IMR-90 (cell line): ENCODE measurements around the gene XPC. TPM values are rescaled to one million over a fixed set of nuclear protein-coding genes. Genes with fewer than 3 reads are reported as not detected.

Experiments
- ATAC-seq: fragments of 200-7000 bp; cut with Tn5 transposase; 2 replicates; pipeline ENCODE4 v1.9.1; 2020; ENCODE audit warnings: low read depth, mild to moderate bottlenecking, moderate library complexity
- BruUV-seq: library from RNA; stranded (reverse); fragments of 400-500 nt; replicated peaks from 2 replicates; lab custom pipeline; 2021; lab: Mats Ljungman, UMichigan
- CTCF ChIA-PET: fragments of 300-600 bp; formaldehyde crosslinking; extraction: SDS; loops from one replicate; lab custom pipeline; 2021; ENCODE audit warnings: antibody characterized with exemption; lab: Yijun Ruan, JAX
- POLR2A ChIA-PET: fragments of 300-600 bp; sonication (Branson Sonifier 250); formaldehyde crosslinking; loops from one replicate; lab custom pipeline; 2022; ENCODE audit warnings: antibody characterized with exemption; ENCODE audit not compliant: unreplicated experiment; lab: Charles Lee
- DNase-seq: peaks from one replicate; pipeline ENCODE4 v3.0.0; 2013
- H2AFZ ChIP-seq: replicated peaks from 2 replicates; pipeline ENCODE3; 2013; ENCODE audit warnings: low read length, mild to moderate bottlenecking; ENCODE audit not compliant: poor library complexity
- H2AK5ac ChIP-seq: 2 replicates; pipeline ENCODE4 v1.6.1; 2013; ENCODE audit warnings: low read depth, low read length, inconsistent platforms
- H2AK9ac ChIP-seq: replicated peaks from 2 replicates; pipeline ENCODE3; 2013; ENCODE audit warnings: mild to moderate bottlenecking, low read depth, low read length, moderate library complexity; ENCODE audit not compliant: poor library complexity
- H2BK120ac ChIP-seq: 2 replicates; pipeline ENCODE4 v1.6.1; 2013; ENCODE audit warnings: low read depth, low read length, inconsistent platforms
- H2BK15ac ChIP-seq: 3 replicates; pipeline ENCODE4 v1.6.1; 2013; ENCODE audit warnings: low read depth, low read length, inconsistent platforms
- H2BK20ac ChIP-seq: 2 replicates; pipeline ENCODE4 v1.6.1; 2013; ENCODE audit warnings: low read depth, mild to moderate bottlenecking, inconsistent platforms, low read length, moderate library complexity
- H2BK5ac ChIP-seq: 2 replicates; pipeline ENCODE4 v1.6.1; 2013; ENCODE audit warnings: mild to moderate bottlenecking, low read depth, low read length, inconsistent platforms; ENCODE audit not compliant: poor library complexity, severe bottlenecking
- H3K14ac ChIP-seq: replicated peaks from 2 replicates; pipeline ENCODE4 v1.6.1; 2013; ENCODE audit warnings: low read depth, low read length, inconsistent platforms
- H3K18ac ChIP-seq: 2 replicates; pipeline ENCODE4 v1.6.1; 2013; ENCODE audit warnings: low read depth, low read length, control low read depth
- H3K23ac ChIP-seq: 2 replicates; pipeline ENCODE4 v1.6.1; 2013; ENCODE audit warnings: low read depth, low read length, inconsistent platforms
- H3K27ac ChIP-seq: 2 replicates; pipeline ENCODE4 v1.5.1; 2013; ENCODE audit warnings: mild to moderate bottlenecking, control low read depth, low read length; ENCODE audit not compliant: insufficient read depth
- H3K27me3 ChIP-seq: 2 replicates; pipeline ENCODE4 v1.6.1; 2013; ENCODE audit warnings: low read length; ENCODE audit not compliant: control insufficient read depth, insufficient read depth
- H3K36me3 ChIP-seq: 2 replicates; pipeline ENCODE4 v1.6.1; 2013; ENCODE audit warnings: low read length, mixed read lengths; ENCODE audit not compliant: control insufficient read depth, insufficient read depth
- H3K4ac ChIP-seq: 2 replicates; pipeline ENCODE4 v1.6.1; 2013; ENCODE audit warnings: low read depth, low read length, inconsistent platforms
- H3K4me1 ChIP-seq: 2 replicates; pipeline ENCODE4 v1.6.1; 2013; ENCODE audit warnings: low read length, mixed read lengths; ENCODE audit not compliant: control insufficient read depth, insufficient read depth
- H3K4me2 ChIP-seq: 2 replicates; pipeline ENCODE4 v1.6.1; 2013; ENCODE audit warnings: low read depth, mild to moderate bottlenecking, control low read depth, low read length, moderate library complexity
- H3K4me3 ChIP-seq: 2 replicates; pipeline ENCODE4 v1.5.1; 2013; ENCODE audit warnings: low read depth, mild to moderate bottlenecking, control low read depth, low read length, moderate library complexity; ENCODE audit not compliant: insufficient read depth
- H3K56ac ChIP-seq: 2 replicates; pipeline ENCODE4 v1.6.1; 2013; ENCODE audit warnings: low read length, inconsistent platforms; ENCODE audit not compliant: insufficient read depth; ENCODE audit errors: extremely low read depth
- H3K79me1 ChIP-seq, 2 experiments: 2 replicates each; pipeline ENCODE4 v1.6.1; 2013; ENCODE audit warnings: low read length in 2 of 2, inconsistent platforms in 1 of 2, low read depth in 1 of 2
- H3K9ac ChIP-seq: 2 replicates; pipeline ENCODE4 v1.6.1; 2013; ENCODE audit warnings: low read depth, low read length, control low read depth
- H3K9me1 ChIP-seq: 2 replicates; pipeline ENCODE4 v1.6.1; 2013; ENCODE audit warnings: low read length, inconsistent platforms; ENCODE audit not compliant: insufficient read depth
- H3K9me3 ChIP-seq: 2 replicates; pipeline ENCODE4 v1.6.1; 2013; ENCODE audit warnings: low read length; ENCODE audit not compliant: control insufficient read depth, insufficient read depth
- H4K20me1 ChIP-seq: 2 replicates; pipeline ENCODE4 v1.6.1; 2013; ENCODE audit warnings: low read length, inconsistent platforms; ENCODE audit not compliant: insufficient read depth
- H4K5ac ChIP-seq: 2 replicates; pipeline ENCODE4 v1.6.1; 2013; ENCODE audit warnings: mild to moderate bottlenecking, low read depth, low read length, control low read depth
- H4K8ac ChIP-seq, 2 experiments: 2 replicates each; pipeline ENCODE4 v1.6.1; 2013; ENCODE audit warnings: low read depth in 2 of 2, low read length in 2 of 2, control low read depth in 1 of 2, inconsistent platforms in 1 of 2
- H4K91ac ChIP-seq: 2 replicates; pipeline ENCODE4 v1.6.1; 2013; ENCODE audit warnings: low read depth, low read length, inconsistent platforms; ENCODE audit not compliant: insufficient read depth
- BHLHE40 ChIP-seq: fragments of 150-350 bp; IDR thresholded peaks from 2 replicates; pipeline ENCODE4 v1.6.1; 2016; ENCODE audit warnings: mild to moderate bottlenecking, low read depth, low read length
- CHD1 ChIP-seq: IDR thresholded peaks from 2 replicates; pipeline ENCODE4 v1.6.1; 2012; ENCODE audit warnings: low read depth, low read length, improper control_type of control experiment
- MAFK ChIP-seq: IDR thresholded peaks from 2 replicates; pipeline ENCODE4 v1.6.1; 2012; ENCODE audit warnings: low read depth, low read length, improper control_type of control experiment
- MAZ ChIP-seq: IDR thresholded peaks from 2 replicates; pipeline ENCODE4 v1.6.1; 2012; ENCODE audit warnings: low read depth, mild to moderate bottlenecking, low read length, improper control_type of control experiment, moderate library complexity, borderline replicate concordance
- POLR2A ChIP-seq: IDR thresholded peaks from 2 replicates; pipeline ENCODE4 v1.6.1; 2012; ENCODE audit warnings: mild to moderate bottlenecking, low read depth, low read length
- RFX5 ChIP-seq: IDR thresholded peaks from 2 replicates; pipeline ENCODE4 v1.8.0; 2012; ENCODE audit warnings: low read depth, mild to moderate bottlenecking, low read length, moderate library complexity
- SMC3 ChIP-seq: fragments of 150-350 bp; IDR thresholded peaks from 2 replicates; pipeline ENCODE4 v1.6.1; 2016; ENCODE audit warnings: low read depth, mild to moderate bottlenecking, antibody characterized with exemption, low read length, moderate library complexity
- WGBS, 2 experiments: methylation state at CpG; one replicate each; pipeline versions ENCODE4 v1.1.5 to v1.1.7; 2013; ENCODE audit warnings: missing lambda C conversion rate in 2 of 2; ENCODE audit not compliant: insufficient read length in 1 of 2; ENCODE audit errors: extremely low coverage in 2 of 2; 5-methylcytosine and 5-hydroxymethylcytosine counted together
- dilution Hi-C: fragments of 300-500 bp; cut with HindIII; formaldehyde crosslinking; loops from one replicate; pipeline ENCODE4 v1.14.3; 2018; ENCODE audit warnings: low sequenced_read_pairs; ENCODE audit not compliant: unreplicated experiment
- in situ Hi-C: fragments of 300-500 bp; cut with MboI; formaldehyde crosslinking; loops from 3 replicates; pipeline ENCODE4 v1.14.3; 2019; ENCODE audit warnings: low sequenced_read_pairs, inconsistent platforms, mixed read lengths
- intact Hi-C: fragments of 100-400 bp; cut with micrococcal nuclease; formaldehyde crosslinking; loops from 2 replicates; pipeline ENCODE4 v1.10.0; 2022
- polyA plus RNA-seq, 3 experiments: library from polyadenylated mRNA; depleted of rRNA; stranded (reverse); fragments of >200 nt; gene quantifications; 2 replicates each; pipeline ENCODE4 v1.2.3, GENCODE V29; 2012; ENCODE audit warnings: low replicate concordance in 1 of 3
- total RNA-seq: library from RNA; depleted of rRNA; stranded (reverse); fragments of >200 nt; gene quantifications from 2 replicates; pipeline ENCODE4 v1.2.3, GENCODE V29; 2012
- TF ChIP-seq, protein P1 (sequence below): conservative IDR thresholded peaks from 2 replicates; pipeline ENCODE4 v1.5.1; 2012; ENCODE audit warnings: mild to moderate bottlenecking, low read depth, low read length, improper control_type of control experiment
- TF ChIP-seq, protein P2 (sequence below): fragments of 150-350 bp; IDR thresholded peaks from 2 replicates; pipeline ENCODE4 v1.6.1; 2017; ENCODE audit warnings: mild to moderate bottlenecking, antibody characterized with exemption, low read length, low read depth
- TF ChIP-seq, protein P3 (sequence below): fragments of 150-350 bp; IDR thresholded peaks from 2 replicates; pipeline ENCODE4 v1.6.1; 2016; ENCODE audit warnings: low read depth, mild to moderate bottlenecking, low read length, moderate library complexity, borderline replicate concordance

Gene XPC
- total and polyA plus RNA-seq, 2 of the 4 experiments (the other 2 are of a cell fraction), result 30.9 to 48.8 TPM

DNA sequence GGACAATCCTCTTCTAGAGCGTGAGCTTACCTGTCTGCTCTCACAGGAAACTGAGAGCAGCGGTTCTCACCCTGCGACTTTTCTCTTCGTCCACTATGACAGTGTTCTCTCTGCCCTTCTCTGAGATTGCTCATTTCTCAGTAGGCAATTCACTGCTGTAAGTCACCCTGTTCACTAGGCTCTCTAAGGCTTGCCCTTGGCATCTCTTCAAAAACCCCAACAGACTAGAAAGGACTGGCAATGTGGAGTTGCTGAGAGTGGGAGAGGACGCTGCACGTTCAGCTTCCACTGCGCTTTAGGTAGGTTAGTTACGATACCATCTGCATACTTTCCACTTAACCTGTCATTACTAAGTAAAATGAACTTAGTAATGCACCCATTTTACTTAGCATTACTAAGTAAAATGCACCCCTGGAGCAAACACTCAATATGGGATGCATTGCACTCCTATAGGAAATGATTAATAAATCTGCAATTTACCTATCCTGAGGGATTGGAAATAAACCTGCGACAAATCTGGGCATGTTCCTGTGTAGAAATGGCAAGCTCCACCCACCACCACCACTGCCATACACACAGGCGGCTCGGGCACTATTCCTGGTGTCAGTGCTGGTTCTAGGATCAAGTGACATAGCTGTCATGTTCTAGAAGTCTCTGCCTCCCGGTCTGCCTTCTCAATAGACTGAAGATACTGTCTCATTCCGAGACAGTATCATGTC lies 21.4 kb downstream of the XPC start:
- H3K23ac ChIP-seq, result no peak overlapping the region
- H4K8ac ChIP-seq, result no peak overlapping the region
- DNase-seq (no peak), ATAC-seq (no peak)
- 86% methylated on average over 6 of the region's 13 CpGs; no CpG with 5 or more reads in 1 of the 2 experiments for WGBS, 2 experiments
- no peak overlapping the region for H2BK15ac ChIP-seq
- H3K9me3 ChIP-seq, result peaks cover 2% of the 10 kb centered on the region; the same call in 1 of the 2 replicates
- in situ Hi-C loops, result no loop called here
- no peak overlapping the region for H2AK9ac ChIP-seq
- intact Hi-C loops, result no loop called here
- H4K20me1 ChIP-seq, result no peaks in the 10 kb centered on the region
- H2BK20ac ChIP-seq, result no peak overlapping the region
- ChIA-PET POLR2A (no interaction called here), CTCF (interaction anchor here (0.6 kb wide), 1 partner anchor 68 kb away, joined by 3 read pairs; no protein-coding TSS in a partner anchor)
- H3K4ac ChIP-seq, result no peak overlapping the region
- H3K18ac ChIP-seq, result no peak overlapping the region
- BruUV-seq, result no TSS peak
- H2AFZ ChIP-seq, result no peak overlapping the region
- no peak overlapping the region for H3K4me3 ChIP-seq
- no peak overlapping the region for H3K27ac ChIP-seq
- no peaks in the 10 kb centered on the region for H3K27me3 ChIP-seq
- H4K91ac ChIP-seq, result no peak overlapping the region
- no peak overlapping the region for H2BK120ac ChIP-seq
- dilution Hi-C loops, result no loop called here
- H3K4me1 ChIP-seq, result no peaks in the 10 kb centered on the region
- H4K5ac ChIP-seq, result no peak overlapping the region
- peaks cover 2% of the 10 kb centered on the region; the same call in 1 of the 2 replicates for H3K9me1 ChIP-seq
- no peak overlapping the region for H3K56ac ChIP-seq
- H3K14ac ChIP-seq, result no peak overlapping the region
- peaks cover 67% of the 10 kb centered on the region for H3K36me3 ChIP-seq
- H2AK5ac ChIP-seq, result no peak overlapping the region
- H3K9ac ChIP-seq, result no peak overlapping the region
- H3K4me2 ChIP-seq, result no peak overlapping the region
- no peak overlapping the region for H2BK5ac ChIP-seq
- peaks cover 25 to 43% of the 10 kb centered on the region in 2 experiments for H3K79me1 ChIP-seq
- TF ChIP-seq MAZ (no peak), RFX5 (no peak), BHLHE40 (no peak), SMC3 (no peak), MAFK (no peak), CHD1 (no peak), POLR2A (no peak)
- TF ChIP-seq, protein P1, sequence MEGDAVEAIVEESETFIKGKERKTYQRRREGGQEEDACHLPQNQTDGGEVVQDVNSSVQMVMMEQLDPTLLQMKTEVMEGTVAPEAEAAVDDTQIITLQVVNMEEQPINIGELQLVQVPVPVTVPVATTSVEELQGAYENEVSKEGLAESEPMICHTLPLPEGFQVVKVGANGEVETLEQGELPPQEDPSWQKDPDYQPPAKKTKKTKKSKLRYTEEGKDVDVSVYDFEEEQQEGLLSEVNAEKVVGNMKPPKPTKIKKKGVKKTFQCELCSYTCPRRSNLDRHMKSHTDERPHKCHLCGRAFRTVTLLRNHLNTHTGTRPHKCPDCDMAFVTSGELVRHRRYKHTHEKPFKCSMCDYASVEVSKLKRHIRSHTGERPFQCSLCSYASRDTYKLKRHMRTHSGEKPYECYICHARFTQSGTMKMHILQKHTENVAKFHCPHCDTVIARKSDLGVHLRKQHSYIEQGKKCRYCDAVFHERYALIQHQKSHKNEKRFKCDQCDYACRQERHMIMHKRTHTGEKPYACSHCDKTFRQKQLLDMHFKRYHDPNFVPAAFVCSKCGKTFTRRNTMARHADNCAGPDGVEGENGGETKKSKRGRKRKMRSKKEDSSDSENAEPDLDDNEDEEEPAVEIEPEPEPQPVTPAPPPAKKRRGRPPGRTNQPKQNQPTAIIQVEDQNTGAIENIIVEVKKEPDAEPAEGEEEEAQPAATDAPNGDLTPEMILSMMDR, result no peak
- TF ChIP-seq, protein P2, sequence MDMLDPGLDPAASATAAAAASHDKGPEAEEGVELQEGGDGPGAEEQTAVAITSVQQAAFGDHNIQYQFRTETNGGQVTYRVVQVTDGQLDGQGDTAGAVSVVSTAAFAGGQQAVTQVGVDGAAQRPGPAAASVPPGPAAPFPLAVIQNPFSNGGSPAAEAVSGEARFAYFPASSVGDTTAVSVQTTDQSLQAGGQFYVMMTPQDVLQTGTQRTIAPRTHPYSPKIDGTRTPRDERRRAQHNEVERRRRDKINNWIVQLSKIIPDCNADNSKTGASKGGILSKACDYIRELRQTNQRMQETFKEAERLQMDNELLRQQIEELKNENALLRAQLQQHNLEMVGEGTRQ, result no peak
- TF ChIP-seq, protein P3, sequence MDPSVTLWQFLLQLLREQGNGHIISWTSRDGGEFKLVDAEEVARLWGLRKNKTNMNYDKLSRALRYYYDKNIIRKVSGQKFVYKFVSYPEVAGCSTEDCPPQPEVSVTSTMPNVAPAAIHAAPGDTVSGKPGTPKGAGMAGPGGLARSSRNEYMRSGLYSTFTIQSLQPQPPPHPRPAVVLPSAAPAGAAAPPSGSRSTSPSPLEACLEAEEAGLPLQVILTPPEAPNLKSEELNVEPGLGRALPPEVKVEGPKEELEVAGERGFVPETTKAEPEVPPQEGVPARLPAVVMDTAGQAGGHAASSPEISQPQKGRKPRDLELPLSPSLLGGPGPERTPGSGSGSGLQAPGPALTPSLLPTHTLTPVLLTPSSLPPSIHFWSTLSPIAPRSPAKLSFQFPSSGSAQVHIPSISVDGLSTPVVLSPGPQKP, result no peak
